Fibroblast of lung (primary cell): ENCODE results near the gene PRELID3B. TPM values are rescaled to one million over a fixed set of nuclear protein-coding genes. Genes with fewer than 3 reads are reported as not detected.

ENCODE experiments used
- DNase-seq, 2 donors: peaks; one replicate each; pipeline versions ENCODE4 v3.0.0 to v3.0.0-alpha.2; 2010; ENCODE audit warnings: low read depth in 2 of 2
- H2AFZ ChIP-seq: 2 replicates; pipeline ENCODE4 v1.5.1; 2012; ENCODE audit warnings: low read length, control low read depth, inconsistent platforms
- H3K27ac ChIP-seq: 2 replicates; pipeline ENCODE4 v1.5.1; 2011; ENCODE audit warnings: low read length, control low read depth; ENCODE audit not compliant: insufficient read depth
- H3K27me3 ChIP-seq: 2 replicates; pipeline ENCODE4 v1.5.1; 2011; ENCODE audit warnings: mild to moderate bottlenecking, low read length; ENCODE audit not compliant: control insufficient read depth, insufficient read depth
- H3K36me3 ChIP-seq: 2 replicates; pipeline ENCODE4 v1.5.1; 2011; ENCODE audit warnings: low read length; ENCODE audit not compliant: control insufficient read depth, insufficient read depth
- H3K4me1 ChIP-seq: 2 replicates; pipeline ENCODE4 v1.5.1; 2011; ENCODE audit warnings: low read length; ENCODE audit not compliant: control insufficient read depth, insufficient read depth; ENCODE audit errors: extremely low read depth
- H3K4me2 ChIP-seq: 2 replicates; pipeline ENCODE4 v1.5.1; 2011; ENCODE audit warnings: low read length, control low read depth; ENCODE audit not compliant: insufficient read depth; ENCODE audit errors: extremely low read depth
- H3K4me3 ChIP-seq, 4 experiments: fragments of 200-600 bp in 1 of 4; sonication (generic) in 1 of 4; replicated peaks in 1 of 4; 2 replicates each; pipeline ENCODE4 v1.5.1; 2011 to 2016; ENCODE audit warnings: low read length in 4 of 4, low read depth in 3 of 4, mild to moderate bottlenecking in 3 of 4, control low read depth in 2 of 4, inconsistent platforms in 1 of 4, mixed read lengths in 1 of 4; ENCODE audit not compliant: insufficient read depth in 1 of 4; ENCODE audit errors: control extremely low read depth in 1 of 4
- H3K79me2 ChIP-seq: 2 replicates; pipeline ENCODE4 v1.5.1; 2012; ENCODE audit warnings: mild to moderate bottlenecking, low read length, inconsistent platforms; ENCODE audit not compliant: control insufficient read depth, insufficient read depth
- H3K9ac ChIP-seq: 2 replicates; pipeline ENCODE4 v1.5.1; 2011; ENCODE audit warnings: mild to moderate bottlenecking, low read length, control low read depth; ENCODE audit not compliant: insufficient read depth
- H3K9me3 ChIP-seq: 2 replicates; pipeline ENCODE4 v1.5.1; 2012; ENCODE audit warnings: low read depth, low read length; ENCODE audit not compliant: control insufficient read depth, insufficient read depth
- H4K20me1 ChIP-seq: 2 replicates; pipeline ENCODE4 v1.5.1; 2011; ENCODE audit warnings: low read length; ENCODE audit not compliant: control insufficient read depth, insufficient read depth; ENCODE audit errors: extremely low read depth
- CTCF ChIP-seq, 2 donors: IDR thresholded peaks in 1 of 2; conservative IDR thresholded peaks in 1 of 2; 1 replicate in 1 of 2; 2 replicates in 1 of 2; pipeline ENCODE4 v1.5.1; 2011 to 2012; ENCODE audit warnings: low read length in 2 of 2, control low read depth in 1 of 2, inconsistent platforms in 1 of 2, low read depth in 1 of 2, mild to moderate bottlenecking in 1 of 2
- EZH2 ChIP-seq: IDR thresholded peaks from 2 replicates; pipeline ENCODE4 v1.5.1; 2012; ENCODE audit warnings: low read length, control low read depth, mild to moderate bottlenecking; ENCODE audit errors: missing control alignments
- polyA plus RNA-seq, 2 donors: library from polyadenylated mRNA; depleted of rRNA in 1 of 2; stranded (reverse) in 1 of 2; unstranded in 1 of 2; fragments of >200 nt; gene quantifications; 2 replicates each; pipeline ENCODE4 v1.2.1, GENCODE V29; 2011 to 2012; ENCODE audit warnings: missing spikeins in 1 of 2
- total RNA-seq: library from RNA; depleted of rRNA; stranded (reverse); fragments of >200 nt; gene quantifications from 2 replicates; pipeline ENCODE4 v1.2.1, GENCODE V29; 2014

Gene PRELID3B
- total and polyA plus RNA-seq, 2 donors (not counting 1 experiment from before 2014, with no cell fraction given) = 64.5 to 127 TPM

DNA sequence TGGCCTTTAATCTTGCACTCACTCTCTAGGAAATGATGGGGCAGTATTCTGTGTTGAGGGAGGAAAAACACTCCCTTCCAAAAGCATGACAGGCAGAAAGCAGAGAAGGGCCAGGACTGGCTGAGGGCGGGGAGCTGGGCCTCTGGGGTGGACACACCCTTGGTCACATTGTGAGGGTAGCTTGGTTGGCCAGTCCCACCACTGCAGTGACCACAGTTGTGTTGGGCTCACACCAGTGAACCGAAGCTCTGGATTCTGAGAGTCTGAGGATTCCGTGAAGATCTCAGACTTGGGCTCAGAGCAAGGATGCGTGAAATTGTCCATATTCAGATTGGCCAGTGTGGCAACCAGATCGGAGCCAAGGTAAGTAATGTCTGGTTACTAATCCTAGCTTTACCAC, 23.4 kb downstream of the PRELID3B start, which contains the start of gene TUBB1:
Gene TUBB1, plus strand, starts transcription at position 213 of the 400 bp plus-strand sequence. Its CDS starts 94 bp downstream, at position 307.
- TF ChIP-seq EZH2 = no peak
- no peak for TF ChIP-seq CTCF (conservative IDR thresholded peaks at IDR 0.05 in 1 of 2, IDR thresholded peaks at IDR 0.05 in 1 of 2; ENCODE audit: low read depth in 1 of 2, low read length in 2 of 2)

GRCh38 chr20:59018817-59019216, 23.8 kb downstream of the PRELID3B start:
- TF ChIP-seq EZH2 = no peak
- no peak for TF ChIP-seq CTCF (conservative IDR thresholded peaks at IDR 0.05 in 1 of 2, IDR thresholded peaks at IDR 0.05 in 1 of 2; ENCODE audit: low read depth in 1 of 2, low read length in 2 of 2)
- H3K79me2 ChIP-seq = no peaks in the 10 kb centered on the region
- no peak overlapping the region for H3K4me3 ChIP-seq
- no peak overlapping the region for H3K9ac ChIP-seq
- no peaks in the 10 kb centered on the region for H3K36me3 ChIP-seq
- no peak overlapping the region for H2AFZ ChIP-seq
- H3K4me1 ChIP-seq = no peaks in the 10 kb centered on the region
- no peaks in the 10 kb centered on the region for H3K9me3 ChIP-seq
- no peak overlapping the region for H3K4me2 ChIP-seq
- H4K20me1 ChIP-seq = no peaks in the 10 kb centered on the region
- H3K27ac ChIP-seq = no peak overlapping the region
- no peaks in the 10 kb centered on the region for H3K27me3 ChIP-seq
- DNase-seq = no peak

More for the DNA sequence above, 23.4 kb downstream of the PRELID3B start, which contains the start of gene TUBB1:
- peaks cover 2% of the 10 kb centered on the region for H3K36me3 ChIP-seq
- H4K20me1 ChIP-seq = no peaks in the 10 kb centered on the region
- H3K27ac ChIP-seq = no peak within 1 kb of the TSS
- DNase-seq = peak in 1 of 2 donors; percentile 27
- H3K79me2 ChIP-seq = peaks cover 2% of the 10 kb centered on the region
- H3K27me3 ChIP-seq = no peaks in the 10 kb centered on the region
- H3K9me3 ChIP-seq = no peaks in the 10 kb centered on the region
- no peak within 1 kb of the TSS for H2AFZ ChIP-seq
- no peak within 1 kb of the TSS for H3K4me2 ChIP-seq
- H3K4me3 ChIP-seq = no peak within 1 kb of the TSS
- no peak within 1 kb of the TSS for H3K9ac ChIP-seq
- H3K4me1 ChIP-seq = no peaks in the 10 kb centered on the region

DNA sequence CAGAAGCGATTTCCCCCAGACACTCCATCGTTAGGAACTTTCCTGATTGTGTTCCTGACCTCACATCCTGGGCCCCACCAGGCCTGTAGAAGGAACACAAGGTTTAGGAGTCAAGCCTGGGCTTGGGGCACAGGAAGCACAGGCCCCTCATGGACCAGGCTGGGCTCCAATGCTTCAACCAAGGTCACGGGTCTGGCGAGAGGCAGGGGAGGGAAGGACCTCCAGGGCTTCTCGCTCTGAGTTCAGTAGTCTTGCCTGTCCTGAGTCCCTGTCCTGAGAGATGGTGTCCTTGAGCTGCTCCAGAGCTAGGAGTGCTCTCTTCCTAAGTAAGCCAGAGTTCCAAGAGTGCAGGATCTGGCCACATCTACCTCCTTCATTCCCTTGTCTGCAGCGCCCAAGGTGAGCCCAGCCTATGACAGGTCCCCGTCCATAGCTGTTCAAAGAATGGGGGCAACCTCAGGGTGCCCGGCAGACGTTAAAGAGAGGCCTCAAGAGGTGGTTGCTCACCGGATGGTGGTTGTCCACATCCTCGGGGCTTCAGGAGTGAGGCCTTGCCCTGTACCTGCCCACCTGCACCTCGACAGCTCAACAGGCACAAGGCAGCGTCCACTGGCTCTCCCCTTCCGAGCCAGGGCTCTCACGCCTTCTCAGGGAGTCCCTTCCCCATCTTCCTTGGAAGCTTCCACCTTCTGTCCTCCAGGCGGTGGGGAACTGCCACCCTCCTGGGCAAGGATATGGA, 24.9 kb downstream of the PRELID3B start:
- DNase-seq = no peak
- Histone ChIP-seq H3K36me3 (no peaks in the 10 kb centered on the region), H3K4me2 (no peak overlapping the region), H3K9me3 (no peaks in the 10 kb centered on the region), H4K20me1 (no peaks in the 10 kb centered on the region), H2AFZ (no peak overlapping the region), H3K4me1 (no peaks in the 10 kb centered on the region), H3K4me3 (no peak overlapping the region), H3K27ac (no peak overlapping the region), H3K9ac (no peak overlapping the region), H3K27me3 (no peaks in the 10 kb centered on the region), H3K79me2 (no peaks in the 10 kb centered on the region)
- no peak for TF ChIP-seq CTCF (conservative IDR thresholded peaks at IDR 0.05 in 1 of 2, IDR thresholded peaks at IDR 0.05 in 1 of 2; ENCODE audit: low read depth in 1 of 2, low read length in 2 of 2)
- no peak for TF ChIP-seq EZH2
